Measurements from ENCODE around the gene ADAMTSL3. TPM values are rescaled to one million over a fixed set of nuclear protein-coding genes. Genes with fewer than 3 reads are reported as not detected.

Gene ADAMTSL3
- polyA plus RNA-seq, 1 of the 3 experiments (the other 2 are of a cell fraction): 0.02 TPM

DNA sequence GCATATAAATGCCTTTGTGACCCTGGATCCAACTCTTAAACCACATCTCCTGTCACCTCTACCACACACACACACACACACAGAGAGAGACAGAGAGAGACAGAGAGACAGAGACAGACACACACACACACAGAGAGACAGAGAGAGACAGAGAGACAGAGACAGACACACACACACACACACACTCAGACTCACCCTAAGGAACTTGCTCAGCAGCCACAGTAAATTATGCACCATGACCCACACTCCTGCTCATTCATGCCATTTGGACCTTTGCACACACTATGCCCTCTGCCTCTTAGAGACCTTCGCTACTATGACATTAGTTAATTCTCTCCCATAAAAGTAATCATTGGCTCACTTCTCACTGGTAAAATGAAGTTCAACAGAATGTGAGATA lies 275.7 kb downstream of the ADAMTSL3 start:
- CTCF ChIA-PET: no interaction called here
- no peak for TF ChIP-seq TCF12 (IDR thresholded peaks at IDR 0.05)
- TF ChIP-seq FOXM1 (IDR thresholded peaks at IDR 0.05; ENCODE audit: low read depth): no peak
- TF ChIP-seq FOSL2 (IDR thresholded peaks at IDR 0.05; ENCODE audit: borderline replicate concordance, low read depth): no peak
- no peak for TF ChIP-seq GATA2 (CRISPR knock-in tag; IDR thresholded peaks at IDR 0.05)
- no peak for TF ChIP-seq POLR2AphosphoS5 (IDR thresholded peaks at IDR 0.05; ENCODE audit: low read depth, low read length)
- TF ChIP-seq, protein P1, sequence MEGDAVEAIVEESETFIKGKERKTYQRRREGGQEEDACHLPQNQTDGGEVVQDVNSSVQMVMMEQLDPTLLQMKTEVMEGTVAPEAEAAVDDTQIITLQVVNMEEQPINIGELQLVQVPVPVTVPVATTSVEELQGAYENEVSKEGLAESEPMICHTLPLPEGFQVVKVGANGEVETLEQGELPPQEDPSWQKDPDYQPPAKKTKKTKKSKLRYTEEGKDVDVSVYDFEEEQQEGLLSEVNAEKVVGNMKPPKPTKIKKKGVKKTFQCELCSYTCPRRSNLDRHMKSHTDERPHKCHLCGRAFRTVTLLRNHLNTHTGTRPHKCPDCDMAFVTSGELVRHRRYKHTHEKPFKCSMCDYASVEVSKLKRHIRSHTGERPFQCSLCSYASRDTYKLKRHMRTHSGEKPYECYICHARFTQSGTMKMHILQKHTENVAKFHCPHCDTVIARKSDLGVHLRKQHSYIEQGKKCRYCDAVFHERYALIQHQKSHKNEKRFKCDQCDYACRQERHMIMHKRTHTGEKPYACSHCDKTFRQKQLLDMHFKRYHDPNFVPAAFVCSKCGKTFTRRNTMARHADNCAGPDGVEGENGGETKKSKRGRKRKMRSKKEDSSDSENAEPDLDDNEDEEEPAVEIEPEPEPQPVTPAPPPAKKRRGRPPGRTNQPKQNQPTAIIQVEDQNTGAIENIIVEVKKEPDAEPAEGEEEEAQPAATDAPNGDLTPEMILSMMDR (IDR thresholded peaks at IDR 0.05): no peak
- TF ChIP-seq, protein P2, sequence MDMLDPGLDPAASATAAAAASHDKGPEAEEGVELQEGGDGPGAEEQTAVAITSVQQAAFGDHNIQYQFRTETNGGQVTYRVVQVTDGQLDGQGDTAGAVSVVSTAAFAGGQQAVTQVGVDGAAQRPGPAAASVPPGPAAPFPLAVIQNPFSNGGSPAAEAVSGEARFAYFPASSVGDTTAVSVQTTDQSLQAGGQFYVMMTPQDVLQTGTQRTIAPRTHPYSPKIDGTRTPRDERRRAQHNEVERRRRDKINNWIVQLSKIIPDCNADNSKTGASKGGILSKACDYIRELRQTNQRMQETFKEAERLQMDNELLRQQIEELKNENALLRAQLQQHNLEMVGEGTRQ (IDR thresholded peaks at IDR 0.05; ENCODE audit: borderline replicate concordance, low read depth, low read length): no peak
- Histone ChIP-seq H3K27me3 (ENCODE audit: insufficient read depth) (no peaks in the 10 kb centered on the region), H3K9ac (no peak overlapping the region), H3F3A (replicated peaks; ENCODE audit: insufficient read depth) (no peaks in the 10 kb centered on the region), H3K27ac (ENCODE audit: low read depth in 2 of 2, low read length in 1 of 2) (no peak overlapping the region), H3K79me2 (ENCODE audit: insufficient read depth) (no peaks in the 10 kb centered on the region), H3K4me1 (ENCODE audit: control insufficient read depth in 1 of 2, insufficient read depth in 2 of 2, low read depth in 1 of 2, low read length in 1 of 2) (no peaks in the 10 kb centered on the region), H3K4me3 (ENCODE audit: low read depth in 2 of 2, low read length in 1 of 2) (no peak overlapping the region), H4K20me1 (ENCODE audit: insufficient read depth) (no peaks in the 10 kb centered on the region), H3K9me2 (no peaks in the 10 kb centered on the region), H3K9me3 (no peaks in the 10 kb centered on the region), H2AFZ (ENCODE audit: low read depth) (no peak overlapping the region), H3K4me2 (no peak overlapping the region), H3K36me3 (replicated peaks in 1 of 2; ENCODE audit: control insufficient read depth in 1 of 2, insufficient read depth in 2 of 2, low read length in 1 of 2) (no peaks in the 10 kb centered on the region)
- 0% methylated on average over 1 of the region's 1 CpG for WGBS (ENCODE audit: low lambda C conversion rate)
- no peak for DNase-seq
- POLR2A ChIA-PET: no interaction called here

DNA sequence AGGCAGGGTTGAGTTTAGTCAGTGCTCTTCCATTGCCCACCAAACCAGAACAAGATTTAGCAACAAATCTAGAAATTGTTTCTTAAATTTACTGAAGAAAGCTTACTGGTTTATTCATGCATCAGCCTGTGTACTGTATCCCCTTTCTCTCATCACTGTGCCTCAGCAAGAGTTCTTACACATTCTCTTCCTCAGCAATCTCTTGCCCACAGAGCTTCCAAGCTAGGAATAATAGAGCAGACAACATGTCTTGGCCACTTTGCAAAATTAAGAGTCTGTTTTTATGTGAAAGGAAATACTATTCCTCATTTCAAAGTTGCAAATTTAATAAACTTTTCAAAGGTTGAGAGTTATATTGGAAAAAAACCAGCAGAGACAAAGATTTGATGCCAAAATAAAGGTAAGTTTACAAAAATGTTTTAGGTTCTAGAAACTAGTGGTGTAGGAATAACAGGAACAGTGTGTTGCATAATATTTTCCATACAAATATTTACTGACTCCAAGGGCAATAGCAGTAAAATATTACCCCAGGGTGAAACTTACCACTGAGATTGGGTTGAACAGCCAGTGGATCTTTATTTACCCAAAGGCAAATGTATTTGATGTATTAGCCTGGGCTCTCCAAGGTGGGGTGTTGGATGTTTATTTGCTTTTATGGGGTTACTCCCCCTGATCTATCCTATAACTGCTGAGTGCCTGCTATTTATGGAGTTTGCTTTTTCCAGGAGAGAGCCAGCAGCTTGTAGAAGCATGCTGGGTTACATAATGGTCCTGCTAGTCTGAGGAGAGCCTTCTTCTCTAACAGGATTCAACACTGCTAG lies 276.7 kb downstream of the ADAMTSL3 start:
- no peak overlapping the region for H3K4me2 ChIP-seq
- H3K79me2 ChIP-seq (ENCODE audit: insufficient read depth): no peaks in the 10 kb centered on the region
- no peaks in the 10 kb centered on the region for H3K9me2 ChIP-seq
- H2AFZ ChIP-seq (ENCODE audit: low read depth): no peak overlapping the region
- CTCF ChIA-PET: no interaction called here
- no peak overlapping the region for H3K27ac ChIP-seq (ENCODE audit: low read depth in 2 of 2, low read length in 1 of 2)
- no peaks in the 10 kb centered on the region for H3K4me1 ChIP-seq (ENCODE audit: control insufficient read depth in 1 of 2, insufficient read depth in 2 of 2, low read depth in 1 of 2, low read length in 1 of 2)
- H3K4me3 ChIP-seq (ENCODE audit: low read depth in 2 of 2, low read length in 1 of 2): no peak overlapping the region
- H3K9me3 ChIP-seq: no peaks in the 10 kb centered on the region
- H3K36me3 ChIP-seq (replicated peaks in 1 of 2; ENCODE audit: control insufficient read depth in 1 of 2, insufficient read depth in 2 of 2, low read length in 1 of 2): no peaks in the 10 kb centered on the region
- no peak for DNase-seq
- no peaks in the 10 kb centered on the region for H3K27me3 ChIP-seq (ENCODE audit: insufficient read depth)
- H3F3A ChIP-seq (replicated peaks; ENCODE audit: insufficient read depth): no peaks in the 10 kb centered on the region
- H4K20me1 ChIP-seq (ENCODE audit: insufficient read depth): no peaks in the 10 kb centered on the region
- POLR2A ChIA-PET: no interaction called here
- H3K9ac ChIP-seq: no peak overlapping the region
- TF ChIP-seq JUND (IDR thresholded peaks at IDR 0.05) (no peak), TAF1 (IDR thresholded peaks at IDR 0.05; ENCODE audit: borderline replicate concordance, low read depth, low read length) (no peak), FOXM1 (IDR thresholded peaks at IDR 0.05; ENCODE audit: low read depth) (no peak), FOSL2 (IDR thresholded peaks at IDR 0.05; ENCODE audit: borderline replicate concordance, low read depth) (no peak), GABPA (IDR thresholded peaks at IDR 0.05; ENCODE audit: low read depth) (no peak), POLR2AphosphoS5 (IDR thresholded peaks at IDR 0.05; ENCODE audit: low read depth, low read length) (no peak), CHD2 (IDR thresholded peaks at IDR 0.05; ENCODE audit: low read length, partially characterized antibody) (no peak), TEAD4 (IDR thresholded peaks at IDR 0.05; ENCODE audit: borderline replicate concordance, insufficient read depth) (no peak), NFIC (IDR thresholded peaks at IDR 0.05; ENCODE audit: borderline replicate concordance) (no peak)
- TF ChIP-seq, protein P3, sequence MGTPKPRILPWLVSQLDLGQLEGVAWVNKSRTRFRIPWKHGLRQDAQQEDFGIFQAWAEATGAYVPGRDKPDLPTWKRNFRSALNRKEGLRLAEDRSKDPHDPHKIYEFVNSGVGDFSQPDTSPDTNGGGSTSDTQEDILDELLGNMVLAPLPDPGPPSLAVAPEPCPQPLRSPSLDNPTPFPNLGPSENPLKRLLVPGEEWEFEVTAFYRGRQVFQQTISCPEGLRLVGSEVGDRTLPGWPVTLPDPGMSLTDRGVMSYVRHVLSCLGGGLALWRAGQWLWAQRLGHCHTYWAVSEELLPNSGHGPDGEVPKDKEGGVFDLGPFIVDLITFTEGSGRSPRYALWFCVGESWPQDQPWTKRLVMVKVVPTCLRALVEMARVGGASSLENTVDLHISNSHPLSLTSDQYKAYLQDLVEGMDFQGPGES (IDR thresholded peaks at IDR 0.05; ENCODE audit: low read depth, low read length): no peak
- TF ChIP-seq, protein P4, sequence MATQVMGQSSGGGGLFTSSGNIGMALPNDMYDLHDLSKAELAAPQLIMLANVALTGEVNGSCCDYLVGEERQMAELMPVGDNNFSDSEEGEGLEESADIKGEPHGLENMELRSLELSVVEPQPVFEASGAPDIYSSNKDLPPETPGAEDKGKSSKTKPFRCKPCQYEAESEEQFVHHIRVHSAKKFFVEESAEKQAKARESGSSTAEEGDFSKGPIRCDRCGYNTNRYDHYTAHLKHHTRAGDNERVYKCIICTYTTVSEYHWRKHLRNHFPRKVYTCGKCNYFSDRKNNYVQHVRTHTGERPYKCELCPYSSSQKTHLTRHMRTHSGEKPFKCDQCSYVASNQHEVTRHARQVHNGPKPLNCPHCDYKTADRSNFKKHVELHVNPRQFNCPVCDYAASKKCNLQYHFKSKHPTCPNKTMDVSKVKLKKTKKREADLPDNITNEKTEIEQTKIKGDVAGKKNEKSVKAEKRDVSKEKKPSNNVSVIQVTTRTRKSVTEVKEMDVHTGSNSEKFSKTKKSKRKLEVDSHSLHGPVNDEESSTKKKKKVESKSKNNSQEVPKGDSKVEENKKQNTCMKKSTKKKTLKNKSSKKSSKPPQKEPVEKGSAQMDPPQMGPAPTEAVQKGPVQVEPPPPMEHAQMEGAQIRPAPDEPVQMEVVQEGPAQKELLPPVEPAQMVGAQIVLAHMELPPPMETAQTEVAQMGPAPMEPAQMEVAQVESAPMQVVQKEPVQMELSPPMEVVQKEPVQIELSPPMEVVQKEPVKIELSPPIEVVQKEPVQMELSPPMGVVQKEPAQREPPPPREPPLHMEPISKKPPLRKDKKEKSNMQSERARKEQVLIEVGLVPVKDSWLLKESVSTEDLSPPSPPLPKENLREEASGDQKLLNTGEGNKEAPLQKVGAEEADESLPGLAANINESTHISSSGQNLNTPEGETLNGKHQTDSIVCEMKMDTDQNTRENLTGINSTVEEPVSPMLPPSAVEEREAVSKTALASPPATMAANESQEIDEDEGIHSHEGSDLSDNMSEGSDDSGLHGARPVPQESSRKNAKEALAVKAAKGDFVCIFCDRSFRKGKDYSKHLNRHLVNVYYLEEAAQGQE (IDR thresholded peaks at IDR 0.05; ENCODE audit: low read depth, low read length): no peak
- TF ChIP-seq, protein P5, sequence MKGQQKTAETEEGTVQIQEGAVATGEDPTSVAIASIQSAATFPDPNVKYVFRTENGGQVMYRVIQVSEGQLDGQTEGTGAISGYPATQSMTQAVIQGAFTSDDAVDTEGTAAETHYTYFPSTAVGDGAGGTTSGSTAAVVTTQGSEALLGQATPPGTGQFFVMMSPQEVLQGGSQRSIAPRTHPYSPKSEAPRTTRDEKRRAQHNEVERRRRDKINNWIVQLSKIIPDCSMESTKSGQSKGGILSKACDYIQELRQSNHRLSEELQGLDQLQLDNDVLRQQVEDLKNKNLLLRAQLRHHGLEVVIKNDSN (IDR thresholded peaks at IDR 0.05; ENCODE audit: borderline replicate concordance, low read depth): no peak
- TF ChIP-seq, protein P6, sequence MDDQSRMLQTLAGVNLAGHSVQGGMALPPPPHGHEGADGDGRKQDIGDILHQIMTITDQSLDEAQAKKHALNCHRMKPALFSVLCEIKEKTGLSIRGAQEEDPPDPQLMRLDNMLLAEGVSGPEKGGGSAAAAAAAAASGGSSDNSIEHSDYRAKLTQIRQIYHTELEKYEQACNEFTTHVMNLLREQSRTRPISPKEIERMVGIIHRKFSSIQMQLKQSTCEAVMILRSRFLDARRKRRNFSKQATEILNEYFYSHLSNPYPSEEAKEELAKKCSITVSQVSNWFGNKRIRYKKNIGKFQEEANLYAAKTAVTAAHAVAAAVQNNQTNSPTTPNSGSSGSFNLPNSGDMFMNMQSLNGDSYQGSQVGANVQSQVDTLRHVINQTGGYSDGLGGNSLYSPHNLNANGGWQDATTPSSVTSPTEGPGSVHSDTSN (IDR thresholded peaks at IDR 0.05): no peak

All from SK-N-SH (cell line).